Neural crest cell (in vitro differentiated cells): ENCODE results near the gene NDUFA5. TPM values are rescaled to one million over a fixed set of nuclear protein-coding genes. Genes with fewer than 3 reads are reported as not detected.
"Not testable (repeated sequence)": the region's sequence is repeated elsewhere in the genome, so short reads cannot be mapped to it uniquely, and the experiment has no call there.

Experiments used
- DNase-seq: peaks from one replicate; pipeline ENCODE4 v3.0.0; 2021; ENCODE audit warnings: low read depth, mixed read lengths, low spot score
- H3K27ac Mint-ChIP-seq: one replicate; pipeline ENCODE4 v1.8.0; 2021; ENCODE audit warnings: mild to moderate bottlenecking, mixed read lengths; ENCODE audit not compliant: unreplicated experiment
- H3K27me3 Mint-ChIP-seq: 2 replicates; pipeline ENCODE4 v1.8.0; 2021; ENCODE audit warnings: low read depth, mild to moderate bottlenecking, mixed read lengths
- H3K36me3 Mint-ChIP-seq: 2 replicates; pipeline ENCODE4 v1.8.0; 2021; ENCODE audit warnings: low read depth, mild to moderate bottlenecking, mixed read lengths
- H3K4me1 Mint-ChIP-seq: 2 replicates; pipeline ENCODE4 v1.8.0; 2021; ENCODE audit warnings: mixed read lengths
- H3K4me3 Mint-ChIP-seq: one replicate; pipeline ENCODE4 v1.8.0; 2021; ENCODE audit warnings: mild to moderate bottlenecking, mixed read lengths
- H3K9me3 Mint-ChIP-seq: 2 replicates; pipeline ENCODE4 v1.8.0; 2021; ENCODE audit warnings: mixed read lengths
- total RNA-seq: library from RNA; stranded (reverse); gene quantifications from 2 replicates; pipeline ENCODE4 v1.2.1, GENCODE V29; 2021
- TF ChIP-seq, protein P1 (sequence below): fragments of 200-600 bp; sonication (generic); conservative IDR thresholded peaks from 2 replicates; pipeline ENCODE4 v1.5.0; 2021; ENCODE audit warnings: antibody characterized with exemption, mild to moderate bottlenecking

The NDUFA5 gene
- total RNA-seq, 1 donor from 2014 or later: 62.7 TPM

DNA sequence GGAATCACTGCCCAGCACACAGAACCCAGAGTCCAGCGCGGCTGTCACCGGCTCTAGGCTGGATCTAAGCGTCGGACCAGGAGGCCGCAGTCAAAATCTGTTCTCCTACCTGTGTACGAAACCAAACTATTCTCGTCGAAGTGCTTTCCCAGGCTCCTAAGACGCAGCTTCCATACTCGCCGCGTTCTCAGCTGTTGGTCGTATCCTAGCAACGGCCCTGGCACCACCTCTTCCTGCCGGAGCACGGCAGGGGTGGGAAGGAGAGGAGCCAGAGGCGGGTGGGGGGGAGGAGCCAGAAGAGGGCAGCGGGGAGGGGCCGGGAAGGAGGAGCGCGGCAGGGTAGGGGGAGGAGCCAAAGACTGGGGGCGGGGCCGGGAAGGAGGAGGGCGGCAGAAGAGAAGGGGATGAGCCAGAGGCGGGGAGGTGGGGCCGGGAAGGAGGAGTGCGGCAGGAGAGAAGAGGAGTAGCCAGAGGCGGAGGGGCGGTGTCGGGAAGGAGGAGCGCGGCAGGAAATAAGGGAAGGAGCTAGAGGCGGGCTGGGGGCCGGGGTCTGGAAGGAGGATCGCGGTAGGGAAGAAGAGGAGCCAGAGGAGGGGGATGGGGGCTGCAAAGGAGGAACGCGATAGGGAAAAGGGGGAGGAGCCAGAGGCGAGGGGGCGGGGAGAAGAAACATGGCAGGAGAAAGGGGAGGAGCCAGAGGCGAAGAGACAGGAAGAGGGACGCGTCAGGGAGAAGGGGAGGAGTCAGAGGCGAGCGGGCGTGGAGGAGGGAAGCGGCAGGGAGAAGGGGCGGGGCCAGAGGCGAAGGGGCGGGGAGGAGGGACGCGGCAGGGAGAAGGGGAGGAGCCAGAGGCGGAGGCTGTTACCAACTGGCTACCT, 23.0 kb downstream of the NDUFA5 start, which contains the start of gene IQUB:
Gene IQUB (minus strand): TSS at position 213 of the 878 bp plus-strand sequence. CDS start 22,255 bp downstream, outside the sequence.
- TF ChIP-seq, protein P1, sequence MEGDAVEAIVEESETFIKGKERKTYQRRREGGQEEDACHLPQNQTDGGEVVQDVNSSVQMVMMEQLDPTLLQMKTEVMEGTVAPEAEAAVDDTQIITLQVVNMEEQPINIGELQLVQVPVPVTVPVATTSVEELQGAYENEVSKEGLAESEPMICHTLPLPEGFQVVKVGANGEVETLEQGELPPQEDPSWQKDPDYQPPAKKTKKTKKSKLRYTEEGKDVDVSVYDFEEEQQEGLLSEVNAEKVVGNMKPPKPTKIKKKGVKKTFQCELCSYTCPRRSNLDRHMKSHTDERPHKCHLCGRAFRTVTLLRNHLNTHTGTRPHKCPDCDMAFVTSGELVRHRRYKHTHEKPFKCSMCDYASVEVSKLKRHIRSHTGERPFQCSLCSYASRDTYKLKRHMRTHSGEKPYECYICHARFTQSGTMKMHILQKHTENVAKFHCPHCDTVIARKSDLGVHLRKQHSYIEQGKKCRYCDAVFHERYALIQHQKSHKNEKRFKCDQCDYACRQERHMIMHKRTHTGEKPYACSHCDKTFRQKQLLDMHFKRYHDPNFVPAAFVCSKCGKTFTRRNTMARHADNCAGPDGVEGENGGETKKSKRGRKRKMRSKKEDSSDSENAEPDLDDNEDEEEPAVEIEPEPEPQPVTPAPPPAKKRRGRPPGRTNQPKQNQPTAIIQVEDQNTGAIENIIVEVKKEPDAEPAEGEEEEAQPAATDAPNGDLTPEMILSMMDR: no peak
- no peaks in the 10 kb centered on the region for H3K27me3 Mint-ChIP-seq
- H3K4me1 Mint-ChIP-seq: peaks cover 29% of the 10 kb centered on the region

GRCh38 chr7:123533929-123534382, 23.7 kb downstream of the NDUFA5 start:
- no peaks in the 10 kb centered on the region for H3K27me3 Mint-ChIP-seq
- H3K27ac Mint-ChIP-seq: peak overlapping the region; percentile 89
- H3K36me3 Mint-ChIP-seq: no peaks in the 10 kb centered on the region
- peaks cover 29% of the 10 kb centered on the region for H3K4me1 Mint-ChIP-seq
- peak overlapping the region; percentile 98 for H3K4me3 Mint-ChIP-seq
- no peak for DNase-seq
- no peaks in the 10 kb centered on the region for H3K9me3 Mint-ChIP-seq
- TF ChIP-seq, protein P1: no peak

More for the DNA sequence above, 23.0 kb downstream of the NDUFA5 start, which contains the start of gene IQUB:
- Mint-ChIP-seq H3K9me3 (no peaks in the 10 kb centered on the region), H3K4me3 (peak within 1 kb of the TSS; percentile 98), H3K27ac (peak within 1 kb of the TSS; percentile 89), H3K36me3 (no peaks in the 10 kb centered on the region)
- DNase-seq: peak; percentile 96

DNA sequence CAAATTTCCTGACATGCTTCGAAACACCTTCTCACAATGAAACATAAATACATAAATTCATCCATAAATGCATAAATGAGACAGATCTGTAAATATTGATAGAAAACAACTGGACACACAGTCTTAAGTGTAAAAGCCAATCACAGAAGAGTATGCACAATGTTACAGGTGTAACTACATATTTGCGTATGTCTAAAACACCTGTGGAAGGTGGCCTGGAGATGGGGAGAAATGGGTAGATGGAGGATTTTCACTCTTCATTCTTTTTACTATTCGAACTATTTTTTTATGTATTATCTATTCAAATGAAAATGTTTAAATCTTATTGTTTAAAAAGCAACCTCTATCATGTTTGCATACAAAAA, 24.1 kb downstream of the NDUFA5 start:
- H3K27ac Mint-ChIP-seq: no peak overlapping the region

GRCh38 chr7:123532788-123533552, 24.6 kb downstream of the NDUFA5 start:
- H3K4me3 Mint-ChIP-seq: peak overlapping the region; percentile 98
- H3K36me3 Mint-ChIP-seq, H3K27me3 Mint-ChIP-seq, H3K9me3 Mint-ChIP-seq, H3K27ac Mint-ChIP-seq: not testable (repeated sequence)
- peaks cover 37% of the 10 kb centered on the region for H3K4me1 Mint-ChIP-seq
- peak; percentile 50 for DNase-seq

More for the DNA sequence above, 24.1 kb downstream of the NDUFA5 start:
- no peaks in the 10 kb centered on the region for H3K36me3 Mint-ChIP-seq
- no peaks in the 10 kb centered on the region for H3K27me3 Mint-ChIP-seq
- TF ChIP-seq, protein P1: no peak
- H3K4me1 Mint-ChIP-seq: peaks cover 31% of the 10 kb centered on the region
- H3K4me3 Mint-ChIP-seq: peak overlapping the region; percentile 98
- DNase-seq: no peak
- no peaks in the 10 kb centered on the region for H3K9me3 Mint-ChIP-seq

GRCh38 chr7:123532343-123532742, 25.3 kb downstream of the NDUFA5 start:
- H3K36me3 Mint-ChIP-seq, H3K27ac Mint-ChIP-seq, H3K9me3 Mint-ChIP-seq, DNase-seq, H3K27me3 Mint-ChIP-seq: not testable (repeated sequence)
- Mint-ChIP-seq H3K4me1 (peaks cover 38% of the 10 kb centered on the region), H3K4me3 (peak overlapping the region; percentile 84)

GRCh38 chr7:123530035-123530591, 27.5 kb downstream of the NDUFA5 start:
- not testable (repeated sequence) for H3K4me3 Mint-ChIP-seq, H3K27ac Mint-ChIP-seq, H3K27me3 Mint-ChIP-seq, H3K36me3 Mint-ChIP-seq, DNase-seq, H3K9me3 Mint-ChIP-seq
- peaks cover 35% of the 10 kb centered on the region for H3K4me1 Mint-ChIP-seq
